ENCODE data around the gene BPIFB6.

The BPIFB6 gene

DNA sequence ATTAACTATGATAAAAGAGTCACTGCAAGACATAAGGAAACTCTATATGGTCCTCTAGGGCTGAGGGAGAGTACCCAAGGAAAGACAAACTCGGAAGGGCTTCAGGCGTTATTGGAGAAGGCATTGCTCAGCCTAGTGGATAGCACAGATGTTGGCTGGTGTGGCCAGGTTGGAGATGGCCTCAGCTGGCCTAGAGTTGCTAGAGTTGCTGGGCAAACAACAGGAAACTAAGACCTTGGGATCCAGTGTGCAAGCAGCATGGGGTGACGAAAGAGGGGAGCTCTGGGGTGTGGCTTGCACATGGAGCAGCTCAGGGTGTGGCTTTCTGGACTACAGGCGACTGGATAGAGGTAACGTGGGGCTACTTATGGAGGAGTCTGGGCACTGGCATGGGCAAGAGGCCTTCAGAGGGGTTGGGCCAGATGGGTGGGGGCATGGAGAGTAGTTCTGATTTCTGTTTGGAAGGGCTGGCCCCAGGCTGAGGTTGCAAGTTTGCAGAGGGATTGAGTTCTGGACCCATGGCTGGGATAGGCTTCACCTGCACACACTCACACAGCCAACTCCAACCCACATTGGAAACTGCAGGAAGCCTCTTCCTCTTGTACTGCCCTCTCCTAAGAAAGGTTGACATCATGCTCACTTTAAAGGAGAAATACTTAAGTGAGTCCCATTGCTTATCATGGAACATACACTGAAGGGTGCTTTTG lies 5.2 kb upstream of the BPIFB6 start:
- no peaks in the 10 kb centered on the region for H3K9me3 ChIP-seq (ENCODE audit: insufficient read depth, low read depth, low read length)
- H3K9me2 ChIP-seq (replicated peaks; ENCODE audit: low read depth, low read length), result no peaks in the 10 kb centered on the region
- no peaks in the 10 kb centered on the region for H3K79me2 ChIP-seq (ENCODE audit: insufficient read depth, low read length)
- peaks cover 15% of the 10 kb centered on the region for H3K4me1 ChIP-seq (ENCODE audit: insufficient read depth, low read length, poor library complexity, severe bottlenecking)
- H2AFZ ChIP-seq (ENCODE audit: low read length), result no peak overlapping the region
- no peak for TF ChIP-seq EZH2phosphoT487 (IDR thresholded peaks at IDR 0.05; ENCODE audit: borderline replicate concordance)
- TF ChIP-seq, protein P1, sequence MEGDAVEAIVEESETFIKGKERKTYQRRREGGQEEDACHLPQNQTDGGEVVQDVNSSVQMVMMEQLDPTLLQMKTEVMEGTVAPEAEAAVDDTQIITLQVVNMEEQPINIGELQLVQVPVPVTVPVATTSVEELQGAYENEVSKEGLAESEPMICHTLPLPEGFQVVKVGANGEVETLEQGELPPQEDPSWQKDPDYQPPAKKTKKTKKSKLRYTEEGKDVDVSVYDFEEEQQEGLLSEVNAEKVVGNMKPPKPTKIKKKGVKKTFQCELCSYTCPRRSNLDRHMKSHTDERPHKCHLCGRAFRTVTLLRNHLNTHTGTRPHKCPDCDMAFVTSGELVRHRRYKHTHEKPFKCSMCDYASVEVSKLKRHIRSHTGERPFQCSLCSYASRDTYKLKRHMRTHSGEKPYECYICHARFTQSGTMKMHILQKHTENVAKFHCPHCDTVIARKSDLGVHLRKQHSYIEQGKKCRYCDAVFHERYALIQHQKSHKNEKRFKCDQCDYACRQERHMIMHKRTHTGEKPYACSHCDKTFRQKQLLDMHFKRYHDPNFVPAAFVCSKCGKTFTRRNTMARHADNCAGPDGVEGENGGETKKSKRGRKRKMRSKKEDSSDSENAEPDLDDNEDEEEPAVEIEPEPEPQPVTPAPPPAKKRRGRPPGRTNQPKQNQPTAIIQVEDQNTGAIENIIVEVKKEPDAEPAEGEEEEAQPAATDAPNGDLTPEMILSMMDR (conservative IDR thresholded peaks at IDR 0.05; ENCODE audit: low read length), result no peak
- H3K4me2 ChIP-seq (ENCODE audit: low read depth, low read length, poor library complexity, severe bottlenecking), result no peak overlapping the region
- no peaks in the 10 kb centered on the region for H3K27me3 ChIP-seq (ENCODE audit: insufficient read depth, low read length, poor library complexity, severe bottlenecking)
- no peak overlapping the region for H3K9ac ChIP-seq (ENCODE audit: low read depth, low read length, poor library complexity, severe bottlenecking)
- H3K36me3 ChIP-seq (ENCODE audit: insufficient read depth, low read length), result no peaks in the 10 kb centered on the region
- no peaks in the 10 kb centered on the region for H3F3A ChIP-seq (ENCODE audit: low read depth)
- no peak overlapping the region for H3K4me3 ChIP-seq (ENCODE audit: low read length, poor library complexity, severe bottlenecking)
- no peaks in the 10 kb centered on the region for H4K20me1 ChIP-seq (ENCODE audit: insufficient read depth, low read length, poor library complexity, severe bottlenecking)

DNA sequence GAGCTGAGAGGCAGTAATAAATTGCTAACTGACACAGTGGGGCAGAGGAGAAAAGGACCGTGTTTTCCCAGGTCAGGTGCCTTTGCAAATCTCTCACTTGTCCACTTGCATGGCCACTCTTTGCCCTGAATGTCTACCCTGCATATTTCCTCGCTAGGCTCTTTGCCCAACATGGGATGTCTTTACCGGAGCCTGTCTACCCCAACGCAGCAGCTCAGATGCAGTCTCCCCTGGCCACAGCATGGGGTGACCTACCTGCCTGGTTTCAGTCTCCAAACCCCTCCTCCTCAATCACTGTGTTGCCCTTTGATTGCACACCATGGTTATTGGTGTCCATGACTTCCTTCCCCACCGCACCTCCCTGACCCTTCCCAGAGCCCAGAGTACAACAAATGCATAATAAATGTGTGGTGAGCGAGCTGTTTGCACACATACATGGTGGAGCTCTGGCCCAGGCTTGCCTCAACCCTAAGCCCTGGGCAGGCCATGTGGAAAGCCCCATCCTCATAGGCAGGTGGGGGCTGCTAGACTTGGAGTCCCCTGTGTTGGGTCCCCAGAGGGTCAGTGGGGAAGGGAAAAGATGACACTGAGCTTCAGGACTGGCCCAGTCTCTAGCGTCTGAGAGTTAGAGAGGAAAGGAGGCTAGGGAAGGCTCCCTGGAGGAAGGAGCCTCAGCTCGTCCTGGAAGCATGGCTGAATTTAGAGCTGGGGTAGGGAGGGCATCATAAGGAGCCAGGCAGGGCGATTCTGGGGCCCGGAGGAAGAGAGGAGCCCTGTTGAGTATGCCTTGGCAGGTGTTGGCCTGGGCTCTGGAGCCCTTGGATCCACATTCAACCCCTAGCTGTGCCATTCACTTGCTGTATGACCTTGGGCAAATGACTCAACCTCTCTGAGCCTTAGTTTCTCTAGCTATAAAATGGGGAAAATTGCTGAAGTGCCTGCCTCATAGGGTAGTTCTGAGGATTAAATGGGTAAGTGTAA lies 4.4 kb upstream of the BPIFB6 start:
- TF ChIP-seq, protein P1 (conservative IDR thresholded peaks at IDR 0.05; ENCODE audit: low read length), result no peak
- TF ChIP-seq EZH2phosphoT487 (IDR thresholded peaks at IDR 0.05; ENCODE audit: borderline replicate concordance), result no peak
- H3K79me2 ChIP-seq (ENCODE audit: insufficient read depth, low read length), result no peaks in the 10 kb centered on the region
- H3K9me2 ChIP-seq (replicated peaks; ENCODE audit: low read depth, low read length), result no peaks in the 10 kb centered on the region
- H3K4me1 ChIP-seq (ENCODE audit: insufficient read depth, low read length, poor library complexity, severe bottlenecking), result peaks cover 15% of the 10 kb centered on the region
- no peak overlapping the region for H3K4me2 ChIP-seq (ENCODE audit: low read depth, low read length, poor library complexity, severe bottlenecking)
- no peak overlapping the region for H2AFZ ChIP-seq (ENCODE audit: low read length)
- H3K9ac ChIP-seq (ENCODE audit: low read depth, low read length, poor library complexity, severe bottlenecking), result no peak overlapping the region
- no peaks in the 10 kb centered on the region for H3K36me3 ChIP-seq (ENCODE audit: insufficient read depth, low read length)
- H3K9me3 ChIP-seq (ENCODE audit: insufficient read depth, low read depth, low read length), result no peaks in the 10 kb centered on the region
- no peaks in the 10 kb centered on the region for H3K27me3 ChIP-seq (ENCODE audit: insufficient read depth, low read length, poor library complexity, severe bottlenecking)
- no peak overlapping the region for H3K4me3 ChIP-seq (ENCODE audit: low read length, poor library complexity, severe bottlenecking)
- H4K20me1 ChIP-seq (ENCODE audit: insufficient read depth, low read length, poor library complexity, severe bottlenecking), result no peaks in the 10 kb centered on the region
- no peaks in the 10 kb centered on the region for H3F3A ChIP-seq (ENCODE audit: low read depth)

DNA sequence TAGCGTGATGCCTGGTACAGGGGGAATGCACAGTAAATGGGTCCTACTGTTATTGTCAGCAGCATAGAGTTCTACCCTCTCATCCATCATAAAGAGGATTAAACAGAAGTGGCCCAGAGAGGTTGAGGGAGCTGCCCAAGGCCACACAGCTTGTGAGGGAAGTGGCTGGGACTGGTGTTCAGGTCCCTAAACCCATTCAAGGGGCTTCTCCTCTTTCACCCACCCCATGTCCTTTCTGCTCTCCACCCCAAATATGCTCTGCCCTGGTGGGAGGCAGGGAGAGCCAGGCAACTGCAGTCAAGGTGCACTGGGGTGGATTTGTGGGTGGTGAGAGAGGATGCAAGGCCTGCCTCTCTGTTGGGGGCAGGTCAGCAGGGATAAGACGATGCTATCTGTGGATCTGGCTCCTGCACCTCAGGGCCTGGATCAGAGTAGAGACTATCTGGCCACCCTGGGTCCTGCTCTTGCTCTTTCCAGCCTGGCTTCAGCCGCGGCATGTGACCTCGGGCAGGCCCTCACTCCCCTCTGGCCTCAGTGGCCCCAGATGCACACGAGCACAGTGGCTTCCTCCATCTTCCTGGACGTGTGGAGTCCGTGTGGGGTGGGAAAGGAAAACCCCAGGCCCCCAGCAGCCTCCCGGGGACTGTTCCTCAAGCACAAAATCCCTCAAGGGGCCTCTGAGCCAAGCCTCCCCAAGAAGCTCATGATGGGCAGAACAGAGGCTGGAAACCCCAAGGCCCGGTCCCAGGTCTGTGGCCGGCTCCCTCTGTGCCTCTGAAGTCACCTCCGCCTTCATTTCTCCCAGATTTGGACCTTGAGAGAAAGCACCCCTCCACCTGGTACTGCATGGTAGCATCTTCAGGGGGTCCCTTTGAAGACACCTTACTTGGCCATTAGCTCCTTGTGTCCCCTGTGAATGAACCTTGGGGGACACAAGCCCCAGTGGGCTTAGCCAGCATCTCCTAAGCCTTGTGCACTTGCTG lies 3.4 kb upstream of the BPIFB6 start:
- Histone ChIP-seq H3K9ac (ENCODE audit: low read depth, low read length, poor library complexity, severe bottlenecking) (no peak overlapping the region), H3K9me3 (ENCODE audit: insufficient read depth, low read depth, low read length) (no peaks in the 10 kb centered on the region), H2AFZ (ENCODE audit: low read length) (no peak overlapping the region), H3K36me3 (ENCODE audit: insufficient read depth, low read length) (no peaks in the 10 kb centered on the region), H3K79me2 (ENCODE audit: insufficient read depth, low read length) (no peaks in the 10 kb centered on the region), H4K20me1 (ENCODE audit: insufficient read depth, low read length, poor library complexity, severe bottlenecking) (no peaks in the 10 kb centered on the region), H3K27me3 (ENCODE audit: insufficient read depth, low read length, poor library complexity, severe bottlenecking) (no peaks in the 10 kb centered on the region), H3K4me2 (ENCODE audit: low read depth, low read length, poor library complexity, severe bottlenecking) (no peak overlapping the region), H3K4me1 (ENCODE audit: insufficient read depth, low read length, poor library complexity, severe bottlenecking) (peaks cover 15% of the 10 kb centered on the region), H3K4me3 (ENCODE audit: low read length, poor library complexity, severe bottlenecking) (no peak overlapping the region), H3K9me2 (replicated peaks; ENCODE audit: low read depth, low read length) (no peaks in the 10 kb centered on the region), H3F3A (ENCODE audit: low read depth) (no peaks in the 10 kb centered on the region)
- no peak for TF ChIP-seq EZH2phosphoT487 (IDR thresholded peaks at IDR 0.05; ENCODE audit: borderline replicate concordance)
- TF ChIP-seq, protein P1 (conservative IDR thresholded peaks at IDR 0.05; ENCODE audit: low read length), result no peak

Data from Loucy (cell line).